ENCODE data around the gene SH2B2. TPM values are rescaled to one million over a fixed set of nuclear protein-coding genes. Genes with fewer than 3 reads are reported as not detected.

SH2B2 gene
- total RNA-seq, 1 experiment from 2014 or later: 62.6 TPM

DNA sequence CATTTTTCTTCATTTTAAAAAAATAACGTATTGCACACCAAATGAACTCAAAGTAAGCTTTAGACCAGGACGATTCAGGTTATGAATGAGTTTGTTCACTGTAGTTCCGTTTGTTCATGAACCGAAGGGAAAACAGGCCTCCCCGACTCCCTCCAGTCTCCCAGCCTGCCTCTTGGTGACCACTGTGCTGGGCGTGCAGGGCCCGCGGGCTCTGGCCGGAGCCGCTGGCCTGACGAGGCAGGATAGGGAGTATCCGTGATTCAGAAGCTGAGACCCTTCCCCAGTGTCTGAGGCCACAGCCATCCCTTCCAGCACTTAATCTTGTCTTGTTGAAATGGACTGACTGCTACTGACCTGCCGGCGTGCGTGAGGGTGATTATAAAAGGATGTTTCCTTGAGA is 30.8 kb upstream of the SH2B2 start:
- no peaks in the 10 kb centered on the region for H3K9me3 ChIP-seq (replicated peaks)
- H3K36me3 ChIP-seq: no peaks in the 10 kb centered on the region
- no peak overlapping the region for H3K27ac ChIP-seq
- no peaks in the 10 kb centered on the region for H3K27me3 ChIP-seq (replicated peaks)
- no peaks in the 10 kb centered on the region for H3K4me1 ChIP-seq (replicated peaks)
- H3K4me3 ChIP-seq: no peak overlapping the region
- DNase-seq (ENCODE audit: low read depth in 1 of 2, low spot score in 2 of 2): no peak

DNA sequence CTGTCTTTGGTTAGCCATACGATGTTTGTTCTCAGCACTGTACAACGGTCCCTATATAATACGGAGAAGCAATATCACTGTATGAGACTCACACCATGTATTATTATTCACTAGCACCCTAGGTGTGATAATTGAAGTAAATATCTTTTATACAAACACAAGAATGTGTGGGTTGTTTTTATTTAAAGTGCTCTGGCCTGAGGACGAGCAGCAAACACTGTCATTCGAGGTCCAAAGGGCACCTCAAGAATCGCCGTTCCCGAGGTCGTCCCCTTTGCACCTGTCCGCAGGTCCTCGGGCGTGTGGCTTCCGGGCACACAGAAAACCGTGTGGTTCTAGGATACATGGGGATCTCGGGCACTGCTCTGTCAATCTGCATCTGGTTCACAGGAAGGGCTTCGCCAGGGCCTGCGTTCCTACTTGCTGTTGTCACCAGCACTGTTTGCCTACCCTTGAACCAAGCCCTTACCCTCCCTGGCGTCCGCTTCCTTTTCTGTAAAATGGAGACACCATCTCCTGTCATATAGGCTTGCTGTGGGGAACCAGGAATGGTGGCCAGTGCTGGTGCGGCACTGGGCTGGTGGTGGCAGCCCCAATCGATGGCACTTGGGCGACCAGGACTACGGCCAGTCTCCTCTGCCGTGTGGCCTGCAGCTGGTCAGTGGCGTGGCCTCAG is 28.5 kb upstream of the SH2B2 start:
- Histone ChIP-seq H3K27me3 (replicated peaks) (no peaks in the 10 kb centered on the region), H3K4me3 (no peak overlapping the region), H3K4me1 (replicated peaks) (no peaks in the 10 kb centered on the region), H3K9me3 (replicated peaks) (no peaks in the 10 kb centered on the region), H3K27ac (no peak overlapping the region), H3K36me3 (no peaks in the 10 kb centered on the region)
- DNase-seq (ENCODE audit: low read depth in 1 of 2, low spot score in 2 of 2): no peak

DNA sequence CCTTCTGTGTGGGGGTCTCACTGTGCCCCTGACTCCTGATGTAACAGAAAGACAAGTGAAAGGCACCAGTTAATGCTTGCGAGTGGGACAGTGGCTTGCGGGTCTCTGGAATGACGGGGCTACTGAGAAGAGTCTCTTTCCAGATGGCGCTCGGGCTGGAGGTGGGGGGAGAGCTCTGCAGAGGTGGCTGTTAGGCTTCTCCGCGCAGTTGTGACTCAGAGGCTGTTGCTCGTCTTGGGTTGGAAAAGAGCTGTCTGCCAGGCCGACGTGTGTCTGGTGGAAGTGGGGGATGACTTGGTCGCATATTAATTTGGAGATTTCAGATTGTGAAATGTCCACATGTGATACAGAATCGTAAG is 27.9 kb upstream of the SH2B2 start:
- no peaks in the 10 kb centered on the region for H3K4me1 ChIP-seq (replicated peaks)
- no peaks in the 10 kb centered on the region for H3K27me3 ChIP-seq (replicated peaks)
- no peak for DNase-seq (ENCODE audit: low read depth in 1 of 2, low spot score in 2 of 2)
- H3K4me3 ChIP-seq: no peak overlapping the region
- no peak overlapping the region for H3K27ac ChIP-seq
- no peaks in the 10 kb centered on the region for H3K9me3 ChIP-seq (replicated peaks)
- no peaks in the 10 kb centered on the region for H3K36me3 ChIP-seq

DNA sequence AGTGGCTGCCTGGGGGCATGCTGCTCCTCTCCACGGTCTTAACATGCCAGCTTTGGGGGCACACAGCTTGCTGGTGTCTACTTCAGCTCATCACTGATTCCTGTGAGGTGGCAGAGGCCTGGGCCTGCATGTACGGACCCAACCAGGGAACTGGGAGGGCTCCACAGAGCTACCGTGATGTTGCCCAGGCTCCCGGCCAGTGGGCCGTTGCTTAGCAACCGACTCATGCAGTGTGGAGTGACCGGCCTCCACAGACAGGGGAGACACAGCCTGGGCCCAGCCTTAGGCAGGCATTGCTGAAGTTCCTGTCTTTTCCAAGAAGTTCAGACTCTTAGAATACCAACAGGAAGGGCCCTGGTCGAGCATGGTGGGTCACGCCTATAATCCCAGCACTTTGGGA is 25.8 kb upstream of the SH2B2 start:
- no peaks in the 10 kb centered on the region for H3K36me3 ChIP-seq
- no peak overlapping the region for H3K27ac ChIP-seq
- H3K4me3 ChIP-seq: no peak overlapping the region
- no peaks in the 10 kb centered on the region for H3K9me3 ChIP-seq (replicated peaks)
- H3K4me1 ChIP-seq (replicated peaks): 0 out of 2 replicates have a peak, but pooled peaks cover 4% of the 10 kb centered on the region
- H3K27me3 ChIP-seq (replicated peaks): no peaks in the 10 kb centered on the region
- DNase-seq (ENCODE audit: low read depth in 1 of 2, low spot score in 2 of 2): no peak

DNA sequence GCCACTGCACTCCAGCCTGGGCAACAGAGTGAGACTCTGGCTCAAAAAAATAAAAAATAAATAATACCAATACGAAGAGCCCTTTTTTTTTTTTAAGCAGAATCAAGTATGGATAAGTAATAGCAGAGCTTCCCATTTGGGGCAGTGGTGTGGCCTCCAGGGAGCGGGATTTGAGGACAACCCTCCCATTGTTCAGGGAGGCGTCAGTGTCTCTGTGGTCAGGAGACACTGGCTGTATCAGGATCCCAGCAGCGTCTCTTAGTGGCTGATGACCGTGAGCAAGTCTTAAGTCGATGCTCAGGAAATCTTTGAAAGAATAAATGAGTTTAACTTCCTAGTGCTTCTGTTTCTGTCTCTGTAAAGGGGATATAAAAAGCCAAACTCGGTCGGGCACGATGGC is 25.2 kb upstream of the SH2B2 start:
- Histone ChIP-seq H3K9me3 (replicated peaks) (no peaks in the 10 kb centered on the region), H3K36me3 (no peaks in the 10 kb centered on the region), H3K27ac (no peak overlapping the region), H3K4me1 (replicated peaks) (0 out of 2 replicates have a peak, but pooled peaks cover 4% of the 10 kb centered on the region), H3K27me3 (replicated peaks) (no peaks in the 10 kb centered on the region), H3K4me3 (no peak overlapping the region)
- DNase-seq (ENCODE audit: low read depth in 1 of 2, low spot score in 2 of 2): no peak

DNA sequence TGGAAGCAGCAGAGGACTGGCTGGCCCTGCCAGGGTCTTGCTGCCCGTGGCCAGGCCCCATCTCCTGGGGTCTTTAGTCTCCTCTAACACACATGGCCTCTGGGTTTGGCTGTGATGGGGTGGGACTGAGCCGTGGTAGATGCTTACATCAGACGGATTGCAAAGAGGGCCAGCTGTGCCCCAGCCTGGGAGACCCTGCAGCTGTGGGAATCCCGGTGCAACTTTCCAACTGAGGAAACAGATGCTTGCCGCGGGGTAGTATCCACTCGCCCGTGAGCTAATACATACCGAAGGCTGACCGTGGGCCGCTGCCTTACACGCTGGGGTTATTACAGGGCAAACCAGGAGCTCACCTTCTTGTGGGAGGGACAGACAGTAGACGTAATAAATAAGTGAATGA is 24.1 kb upstream of the SH2B2 start:
- Histone ChIP-seq H3K9me3 (replicated peaks) (no peaks in the 10 kb centered on the region), H3K4me3 (no peak overlapping the region), H3K4me1 (replicated peaks) (0 out of 2 replicates have a peak, but pooled peaks cover 4% of the 10 kb centered on the region), H3K36me3 (no peaks in the 10 kb centered on the region), H3K27ac (no peak overlapping the region), H3K27me3 (replicated peaks) (no peaks in the 10 kb centered on the region)
- no peak for DNase-seq (ENCODE audit: low read depth in 1 of 2, low spot score in 2 of 2)

DNA sequence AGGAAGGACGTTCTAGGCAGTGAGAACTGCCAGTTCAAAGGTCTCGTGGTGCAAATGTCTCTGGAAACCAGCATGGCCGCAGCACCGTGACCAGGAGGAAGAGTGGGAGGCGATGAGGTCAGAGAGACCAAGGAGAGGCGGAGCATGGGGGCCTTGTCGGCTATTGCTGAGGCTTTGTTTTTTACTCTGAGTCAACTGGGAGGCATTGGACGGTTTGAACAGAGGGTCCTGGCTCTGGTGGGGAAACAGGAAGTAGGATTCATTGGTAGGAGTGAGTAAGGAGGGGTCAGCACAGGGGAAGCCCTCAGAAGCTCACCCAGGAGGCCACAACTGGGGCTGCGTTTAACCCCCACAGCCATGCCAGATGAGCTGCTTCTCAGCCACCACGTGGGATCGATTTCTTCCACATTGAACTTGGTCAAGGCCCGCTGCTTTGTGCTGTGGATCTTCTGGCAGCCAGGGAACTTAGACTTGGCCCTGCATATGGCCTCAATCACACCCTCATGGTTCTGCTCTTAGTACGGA is 22.2 kb upstream of the SH2B2 start:
- 0 out of 2 replicates have a peak, but pooled peaks cover 4% of the 10 kb centered on the region for H3K4me1 ChIP-seq (replicated peaks)
- H3K36me3 ChIP-seq: no peaks in the 10 kb centered on the region
- no peaks in the 10 kb centered on the region for H3K9me3 ChIP-seq (replicated peaks)
- DNase-seq (ENCODE audit: low read depth in 1 of 2, low spot score in 2 of 2): no peak
- no peak overlapping the region for H3K4me3 ChIP-seq
- H3K27ac ChIP-seq: no peak overlapping the region
- H3K27me3 ChIP-seq (replicated peaks): no peaks in the 10 kb centered on the region

DNA sequence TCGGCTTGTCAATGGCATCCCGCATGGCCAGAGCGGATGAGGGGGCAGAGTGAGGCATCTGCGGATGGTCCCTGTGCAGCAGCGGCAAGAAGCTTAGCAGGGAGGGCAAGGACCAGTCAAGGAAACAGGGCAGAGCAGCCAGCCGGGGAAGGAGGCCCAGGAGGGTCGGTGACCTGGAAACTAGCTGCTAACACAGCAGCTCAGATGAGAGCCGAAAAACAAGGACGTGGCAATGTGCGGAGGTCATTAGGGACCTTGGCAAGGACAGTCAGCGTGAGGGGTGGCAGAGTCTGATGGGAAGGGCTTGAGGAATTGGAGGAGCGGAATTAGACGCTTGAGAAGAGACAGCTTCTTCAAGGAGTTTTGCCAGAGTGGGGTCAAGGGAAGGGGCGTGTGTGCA is 20.1 kb upstream of the SH2B2 start:
- no peak for DNase-seq (ENCODE audit: low read depth in 1 of 2, low spot score in 2 of 2)
- H3K27me3 ChIP-seq (replicated peaks): no peaks in the 10 kb centered on the region
- H3K36me3 ChIP-seq: no peaks in the 10 kb centered on the region
- H3K9me3 ChIP-seq (replicated peaks): no peaks in the 10 kb centered on the region
- no peak overlapping the region for H3K4me3 ChIP-seq
- H3K4me1 ChIP-seq (replicated peaks): 0 out of 2 replicates have a peak, but pooled peaks cover 4% of the 10 kb centered on the region
- H3K27ac ChIP-seq: no peak overlapping the region

DNA sequence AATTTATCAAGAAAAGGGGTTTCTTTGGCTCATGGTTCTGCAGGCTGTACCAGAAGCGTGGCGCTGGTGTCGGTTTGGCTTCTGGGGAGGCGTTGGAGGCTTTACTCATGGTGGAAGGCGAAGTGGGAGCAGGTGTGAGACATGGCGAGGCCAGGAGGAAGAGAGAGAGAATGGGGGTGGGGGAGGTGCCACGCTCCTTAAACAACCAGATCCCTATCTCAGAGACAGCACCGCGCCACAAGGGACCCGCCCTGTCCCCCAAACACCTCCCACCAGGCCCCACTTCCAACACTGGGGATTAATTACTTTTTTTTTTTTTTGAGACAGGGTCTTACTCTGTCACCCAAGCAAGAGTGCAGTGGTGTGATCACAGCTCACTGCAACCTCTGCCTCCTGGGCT is 18.0 kb upstream of the SH2B2 start:
- H3K36me3 ChIP-seq: no peaks in the 10 kb centered on the region
- H3K27ac ChIP-seq: no peak overlapping the region
- H3K9me3 ChIP-seq (replicated peaks): no peaks in the 10 kb centered on the region
- peaks cover 15% of the 10 kb centered on the region for H3K4me1 ChIP-seq (replicated peaks)
- no peaks in the 10 kb centered on the region for H3K27me3 ChIP-seq (replicated peaks)
- DNase-seq (ENCODE audit: low read depth in 1 of 2, low spot score in 2 of 2): no peak
- H3K4me3 ChIP-seq: no peak overlapping the region

DNA sequence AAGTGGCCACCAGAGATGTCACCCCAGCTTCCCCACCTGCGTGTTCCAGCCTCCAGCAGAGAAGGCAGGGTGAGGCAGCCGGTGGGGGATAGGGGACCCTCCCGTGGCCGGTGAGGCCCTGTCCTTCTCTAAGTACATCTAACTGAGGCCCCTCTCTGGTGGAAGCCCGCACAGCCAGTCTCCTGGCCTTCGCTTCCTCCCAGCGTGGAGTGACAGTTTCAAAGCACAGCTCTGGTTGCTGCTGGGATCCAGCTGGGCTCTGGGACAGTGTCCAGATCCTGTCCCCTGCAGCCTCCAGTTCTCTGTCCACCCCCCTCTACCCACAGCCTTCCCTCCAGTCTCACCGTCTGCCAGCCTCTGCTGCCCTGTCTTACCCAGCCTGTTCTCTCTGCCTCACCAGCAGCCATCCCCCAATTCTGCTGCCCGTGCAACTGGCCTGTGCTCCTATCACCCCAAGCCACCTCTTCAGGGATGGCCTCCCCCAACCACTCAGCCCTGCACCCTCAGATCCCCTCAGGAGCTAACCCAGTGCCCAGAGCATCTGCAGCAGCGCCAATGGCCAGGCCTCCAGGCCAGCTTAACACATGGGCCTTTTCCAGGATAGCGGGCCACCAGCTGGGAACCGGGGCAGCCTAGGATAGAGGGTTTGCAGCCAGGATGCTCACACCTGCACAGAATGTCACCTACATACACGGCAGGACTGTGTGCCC is 16.3 kb upstream of the SH2B2 start:
- DNase-seq (ENCODE audit: low read depth in 1 of 2, low spot score in 2 of 2): no peak
- Histone ChIP-seq H3K36me3 (no peaks in the 10 kb centered on the region), H3K27ac (no peak overlapping the region), H3K27me3 (replicated peaks) (no peaks in the 10 kb centered on the region), H3K4me3 (no peak overlapping the region), H3K9me3 (replicated peaks) (no peaks in the 10 kb centered on the region), H3K4me1 (replicated peaks) (peaks cover 17% of the 10 kb centered on the region)

DNA sequence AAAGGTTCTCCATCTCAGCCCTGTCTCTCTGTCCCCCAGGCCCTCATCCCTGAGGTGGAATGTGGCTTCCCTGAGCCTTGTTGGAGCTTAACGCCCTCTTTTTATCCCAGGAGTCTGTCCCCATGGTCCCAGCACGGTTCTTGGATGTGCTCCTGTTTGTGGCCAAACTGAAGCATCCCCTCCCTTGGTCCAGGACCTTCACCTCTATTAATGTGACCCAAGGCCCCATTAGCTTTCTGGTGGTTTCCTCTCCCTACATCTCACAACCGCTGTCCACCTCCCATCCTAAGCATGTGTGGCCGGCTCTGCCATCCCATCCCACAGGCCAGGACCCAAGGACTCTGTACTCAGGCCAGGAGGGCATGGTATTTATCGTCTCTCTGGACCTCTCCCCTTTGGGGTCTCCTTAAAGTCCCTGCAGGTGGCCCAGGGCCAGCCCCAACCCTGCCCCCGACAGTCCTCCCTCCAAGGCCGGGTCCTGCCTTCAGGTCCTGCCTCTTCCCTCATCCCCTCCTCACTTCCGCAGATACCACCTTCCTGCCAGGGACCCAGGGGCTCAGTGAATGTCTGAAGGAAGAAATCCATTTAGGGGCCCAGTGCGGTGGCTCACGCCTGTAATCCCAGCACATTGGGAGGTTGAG is 15.4 kb upstream of the SH2B2 start:
- Histone ChIP-seq H3K4me3 (no peak overlapping the region), H3K27me3 (replicated peaks) (no peaks in the 10 kb centered on the region), H3K27ac (no peak overlapping the region), H3K9me3 (replicated peaks) (no peaks in the 10 kb centered on the region), H3K36me3 (no peaks in the 10 kb centered on the region), H3K4me1 (replicated peaks) (peaks cover 17% of the 10 kb centered on the region)
- DNase-seq (ENCODE audit: low read depth in 1 of 2, low spot score in 2 of 2): no peak

DNA sequence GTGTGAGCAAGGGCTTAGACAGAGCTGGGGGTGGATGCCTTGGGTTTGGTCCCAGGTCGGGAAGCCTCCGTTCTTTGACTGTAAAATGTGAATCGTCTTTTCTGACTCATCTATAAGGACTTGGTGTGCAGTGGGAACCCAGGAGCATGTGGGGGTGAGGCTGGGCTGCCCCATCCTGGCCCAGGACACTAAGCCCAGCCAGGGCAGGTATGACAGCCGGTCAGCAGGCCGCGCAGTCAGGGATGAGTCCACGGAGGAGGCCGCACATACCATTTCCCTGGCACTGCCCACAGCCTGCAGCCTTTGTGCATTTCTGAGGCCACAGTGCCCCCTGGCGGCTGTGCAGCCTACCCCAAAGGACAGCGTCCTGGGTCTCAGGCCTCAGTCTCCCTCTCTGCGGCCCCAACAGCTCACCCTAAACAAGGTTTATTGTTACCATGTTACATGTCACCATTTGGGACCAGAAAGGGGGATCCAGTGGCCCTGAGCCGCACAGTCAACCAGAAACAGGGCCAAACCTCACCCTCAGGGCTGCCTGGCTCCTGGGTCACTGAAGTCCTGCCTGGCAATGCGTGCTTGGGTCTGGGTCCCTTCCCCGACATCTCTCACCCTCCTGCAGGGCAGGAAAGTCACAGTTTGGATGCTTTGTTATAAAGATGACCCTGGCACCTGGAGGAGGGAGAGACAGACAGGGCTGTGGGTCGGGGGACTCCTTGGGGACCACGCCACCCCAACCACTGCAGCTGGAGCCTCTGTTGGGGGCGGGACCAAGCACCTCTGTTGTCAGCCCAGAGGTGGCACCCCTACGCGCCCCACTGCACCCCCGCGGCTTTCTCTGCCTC is 14.4 kb upstream of the SH2B2 start:
- Histone ChIP-seq H3K4me1 (replicated peaks) (peaks cover 17% of the 10 kb centered on the region), H3K36me3 (no peaks in the 10 kb centered on the region), H3K9me3 (replicated peaks) (no peaks in the 10 kb centered on the region), H3K4me3 (no peak overlapping the region), H3K27me3 (replicated peaks) (no peaks in the 10 kb centered on the region), H3K27ac (no peak overlapping the region)
- peak; percentile 65 to 85 for DNase-seq (ENCODE audit: low read depth in 1 of 2, low spot score in 2 of 2)

DNA sequence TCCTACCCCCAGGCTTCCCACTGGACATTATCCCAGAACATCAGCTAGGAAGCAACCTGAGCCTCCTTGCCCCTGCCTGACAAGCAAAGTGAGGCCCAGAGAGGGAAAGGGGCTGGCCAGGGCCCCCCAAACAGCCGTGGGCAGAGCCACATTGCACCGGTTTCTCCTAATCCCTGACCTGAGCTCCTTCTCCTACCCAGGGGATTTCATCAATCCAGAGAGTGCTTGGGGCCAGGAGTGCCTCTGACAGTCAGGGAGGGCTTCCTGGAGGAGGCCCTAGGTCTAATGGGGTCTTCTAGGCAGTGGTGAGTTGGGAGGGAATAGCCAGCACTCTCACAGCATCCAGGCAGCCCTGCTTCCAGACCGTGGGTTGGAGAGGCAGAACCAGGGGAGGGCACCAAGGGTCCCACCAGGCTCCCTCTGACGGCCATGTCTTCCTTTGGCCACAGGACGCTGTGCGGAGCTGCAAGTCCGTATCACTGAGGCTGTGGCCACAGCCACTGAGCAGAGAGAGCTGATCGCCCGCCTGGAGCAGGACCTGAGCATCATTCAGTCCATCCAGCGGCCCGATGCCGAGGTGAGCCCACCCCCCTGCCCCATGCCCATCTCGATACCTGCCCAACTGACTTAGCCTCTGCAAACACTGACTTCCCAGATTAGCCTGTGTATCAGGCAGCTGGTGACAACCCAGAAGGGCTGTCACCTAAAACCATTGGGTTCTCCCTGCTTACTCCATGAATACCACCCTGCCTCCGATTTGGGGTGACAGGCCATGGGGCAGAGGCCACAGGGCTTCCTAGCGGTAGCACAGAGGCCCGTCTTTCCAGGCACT is 13.5 kb upstream of the SH2B2 start:
- no peak for DNase-seq (ENCODE audit: low read depth in 1 of 2, low spot score in 2 of 2)
- Histone ChIP-seq H3K4me1 (replicated peaks) (peaks cover 17% of the 10 kb centered on the region), H3K27ac (no peak overlapping the region), H3K27me3 (replicated peaks) (no peaks in the 10 kb centered on the region), H3K36me3 (no peaks in the 10 kb centered on the region), H3K4me3 (no peak overlapping the region), H3K9me3 (replicated peaks) (no peaks in the 10 kb centered on the region)
